Placental epithelial cell (primary cell): ENCODE measurements around the gene PBLD. TPM values are rescaled to one million over a fixed set of nuclear protein-coding genes. Genes with fewer than 3 reads are reported as not detected.

Experiments used
- total RNA-seq: library from RNA; depleted of rRNA; stranded (reverse); fragments of >200 nt; gene quantifications from 2 replicates; pipeline ENCODE4 v1.2.3, GENCODE V29; 2012

Gene PBLD
- 8.9 and 11.4 TPM in 2 replicates for total RNA-seq

DNA sequence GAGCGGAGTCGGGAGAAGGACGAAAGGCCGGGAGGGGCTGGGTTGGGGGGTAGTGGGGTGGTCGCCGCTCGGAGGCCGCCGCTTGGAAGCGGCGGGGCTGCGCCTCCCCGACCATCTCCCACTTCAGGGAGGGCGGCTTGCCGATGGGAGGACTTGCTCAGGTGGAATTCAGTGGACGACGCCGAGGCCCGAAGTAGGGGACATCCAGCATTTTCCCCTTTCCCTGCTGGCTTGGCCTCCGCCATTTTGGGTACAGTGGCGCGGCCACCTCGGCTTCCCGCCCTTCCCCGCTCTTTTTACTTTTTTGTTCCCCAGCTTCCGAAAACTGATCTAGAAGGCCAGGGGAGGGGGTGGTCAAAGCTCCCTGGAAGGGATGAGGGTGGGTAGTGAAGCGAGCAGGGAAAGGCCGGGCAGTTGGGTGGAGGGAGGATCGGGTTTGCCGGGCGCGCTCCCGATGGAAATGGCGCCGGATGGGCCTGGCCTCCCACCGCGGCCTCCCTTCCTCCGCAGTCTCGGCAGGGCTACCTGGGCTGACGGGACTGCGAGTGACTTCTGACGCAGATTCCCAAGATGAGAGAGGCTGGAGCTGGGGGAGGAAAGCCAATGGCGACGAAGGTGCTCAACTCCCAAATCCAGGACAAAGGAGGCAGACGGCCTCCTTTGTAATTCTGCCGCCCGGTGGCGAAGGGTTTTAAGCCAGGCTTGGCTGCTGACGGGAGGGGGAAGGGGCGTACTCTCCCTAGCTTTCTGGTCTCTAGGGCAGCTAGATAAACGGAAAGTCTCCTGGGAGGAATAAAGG is at the start of gene PBLD:
Gene PBLD (minus strand): TSS at position 670 of the 799 bp plus-strand sequence. CDS start 26,084 bp downstream, outside the sequence.

GRCh38 chr10:68331455-68332258 is 1.1 kb downstream of the PBLD start, which contains the start of gene HNRNPH3:
Gene HNRNPH3 (plus strand): TSS chr10:68332064. CDS start chr10:68337222, 5,158 bp downstream.

Other genes starting within 250 kb of the PBLD start
- under 0.01 and 0.11 TPM in 2 replicates for gene MYPN, start 223.4 kb downstream of the PBLD start, total RNA-seq
- gene ATOH7, start 100.8 kb downstream of the PBLD start, total RNA-seq, result under 0.01 TPM in 1 of 2 replicates, not detected in the other
- 8.6 and 20.8 TPM in 2 replicates for gene HNRNPH3, start 864 bp downstream of the PBLD start, total RNA-seq
- 23.9 TPM in 2 replicates for gene RUFY2, start 74.3 kb upstream of the PBLD start, total RNA-seq
- 5.0 and 6.7 TPM in 2 replicates for gene DNA2, start 139.0 kb upstream of the PBLD start, total RNA-seq
- 17.0 and 20.8 TPM in 2 replicates for gene SLC25A16, start 194.6 kb upstream of the PBLD start, total RNA-seq
- 1.3 and 3.9 TPM in 2 replicates for gene TET1, start 227.4 kb upstream of the PBLD start, total RNA-seq